Inferior parietal cortex (tissue), 1 donor: Measurements from ENCODE around the gene MCF2.

Experiments used
- DNase-seq: peaks from one replicate; pipeline ENCODE4 v3.0.0-alpha.2; 2016; ENCODE audit errors: extremely low spot score

Gene MCF2

GRCh38 chrX:139600105-139600504 lies 107.9 kb downstream of the MCF2 start:
- DNase-seq: no peak

- DNase-seq: no peak
Measured at GRCh38 chrX:139596068-139596467, 111.9 kb downstream of the MCF2 start.

GRCh38 chrX:139585613-139586012 lies 122.4 kb downstream of the MCF2 start:
- DNase-seq: no peak

- no peak for DNase-seq
Measured at GRCh38 chrX:139581068-139581467, 126.9 kb downstream of the MCF2 start.

- no peak for DNase-seq
Measured at GRCh38 chrX:139566981-139567380, 141.0 kb downstream of the MCF2 start.

- DNase-seq: no peak
Measured at GRCh38 chrX:139563251-139563650, 144.7 kb downstream of the MCF2 start.

GRCh38 chrX:139560221-139560620 lies 147.7 kb downstream of the MCF2 start:
- no peak for DNase-seq

GRCh38 chrX:139559383-139560042 lies 148.5 kb downstream of the MCF2 start:
- DNase-seq: peak; percentile 57

GRCh38 chrX:139554991-139555675 lies 152.8 kb downstream of the MCF2 start:
- no peak for DNase-seq

- DNase-seq: no peak
Measured at GRCh38 chrX:139554376-139554775, 153.6 kb downstream of the MCF2 start.

- DNase-seq: no peak
Measured at GRCh38 chrX:139544591-139544990, 163.4 kb downstream of the MCF2 start.

- no peak for DNase-seq
Measured at GRCh38 chrX:139543920-139544319, 164.0 kb downstream of the MCF2 start.

GRCh38 chrX:139542652-139543051 lies 165.3 kb downstream of the MCF2 start:
- DNase-seq: no peak

GRCh38 chrX:139538907-139539790 lies 168.8 kb downstream of the MCF2 start:
- DNase-seq: no peak

- DNase-seq: no peak
Measured at GRCh38 chrX:139533444-139533843, 174.5 kb downstream of the MCF2 start.

GRCh38 chrX:139532834-139533233 lies 175.1 kb downstream of the MCF2 start:
- DNase-seq: no peak
